Caco-2 (cell line): ENCODE data around the gene RELL2. TPM values are rescaled to one million over a fixed set of nuclear protein-coding genes. Genes with fewer than 3 reads are reported as not detected.
A peak's percentile ranks its signal among the peaks of the same experiment; 100 is the strongest.

Experiments
- BruUV-seq: library from RNA; stranded (reverse); fragments of 400-500 nt; replicated peaks from 2 replicates; lab custom pipeline; 2021; lab: Mats Ljungman, UMichigan
- CTCF ChIA-PET: fragments of 300-600 bp; sonication (Branson Sonifier 250); formaldehyde crosslinking; loops from one replicate; lab custom pipeline; 2022; ENCODE audit warnings: antibody characterized with exemption; lab: Charles Lee
- POLR2A ChIA-PET: fragments of 300-600 bp; sonication (Branson Sonifier 250); formaldehyde crosslinking; loops from one replicate; lab custom pipeline; 2022; ENCODE audit warnings: antibody characterized with exemption; lab: Charles Lee
- DNase-seq, 2 experiments: peaks; one replicate each; pipeline versions ENCODE4 v3.0.0 to v3.0.0-alpha.2; 2020 to 2022
- H3K27me3 ChIP-seq: replicated peaks from 2 replicates; pipeline ENCODE4 v1.6.0; 2011; ENCODE audit warnings: low read length; ENCODE audit not compliant: control insufficient read depth, insufficient read depth
- H3K36me3 ChIP-seq: 2 replicates; pipeline ENCODE4 v1.5.1; 2011; ENCODE audit warnings: low read length; ENCODE audit not compliant: control insufficient read depth, insufficient read depth
- H3K4me1 ChIP-seq: fragments of 250-450 bp; sonication (Bioruptor Pico); 2 replicates; pipeline ENCODE4 v1.5.1; 2020; ENCODE audit warnings: mild to moderate bottlenecking
- H3K4me3 ChIP-seq: 2 replicates; pipeline ENCODE4 v1.5.1; 2011; ENCODE audit warnings: low read depth, mild to moderate bottlenecking, control low read depth, low read length
- H3K9me3 ChIP-seq: fragments of 250-450 bp; sonication (Bioruptor Pico); 2 replicates; pipeline ENCODE4 v1.5.1; 2020; ENCODE audit warnings: mild to moderate bottlenecking, moderate library complexity
- H3K27ac Mint-ChIP-seq: one replicate; pipeline ENCODE4 v1.8.0; 2022; ENCODE audit warnings: mixed read lengths; ENCODE audit not compliant: unreplicated experiment
- H3K27me3 Mint-ChIP-seq: one replicate; pipeline ENCODE4 v1.8.0; 2022; ENCODE audit warnings: mixed read lengths; ENCODE audit not compliant: insufficient read depth, unreplicated experiment
- H3K36me3 Mint-ChIP-seq: one replicate; pipeline ENCODE4 v1.8.0; 2022; ENCODE audit warnings: mild to moderate bottlenecking, mixed read lengths; ENCODE audit not compliant: insufficient read depth, unreplicated experiment
- H3K4me1 Mint-ChIP-seq: one replicate; pipeline ENCODE4 v1.8.0; 2022; ENCODE audit warnings: low read depth, mixed read lengths; ENCODE audit not compliant: unreplicated experiment
- H3K4me3 Mint-ChIP-seq: one replicate; pipeline ENCODE4 v1.8.0; 2022; ENCODE audit warnings: mild to moderate bottlenecking, moderate library complexity, mixed read lengths; ENCODE audit not compliant: unreplicated experiment
- H3K9me3 Mint-ChIP-seq: one replicate; pipeline ENCODE4 v1.8.0; 2022; ENCODE audit warnings: mixed read lengths; ENCODE audit not compliant: unreplicated experiment
- CTCF ChIP-seq, 2 experiments: fragments of 200-600 bp in 1 of 2; IDR thresholded peaks; 1 replicate in 1 of 2; 2 replicates in 1 of 2; pipeline versions ENCODE4 v1.5.1 to v1.8.0; 2011 to 2022; ENCODE audit warnings: antibody characterized with exemption in 1 of 2, control low read depth in 1 of 2, inconsistent platforms in 1 of 2, low read depth in 1 of 2, low read length in 1 of 2, mild to moderate bottlenecking in 1 of 2, moderate library complexity in 1 of 2; ENCODE audit not compliant: insufficient read depth in 1 of 2, severe bottlenecking in 1 of 2, unreplicated experiment in 1 of 2
- intact Hi-C: fragments of 100-400 bp; cut with micrococcal nuclease; formaldehyde crosslinking; loops from one replicate; pipeline ENCODE4 v1.10.0; 2022; ENCODE audit not compliant: unreplicated experiment
- total RNA-seq: library from RNA; stranded (reverse); gene quantifications from 2 replicates; pipeline ENCODE4 v1.2.3, GENCODE V29; 2022

RELL2 gene
- total RNA-seq, 1 experiment from 2014 or later = 8.7 TPM

GRCh38 chr5:141681295-141681694, 44.5 kb downstream of the RELL2 start:
- POLR2A ChIA-PET = interaction anchor here (0.6 kb wide), 2 partner anchors 195 to 295 kb away, joined by 4 to 6 read pairs; no protein-coding TSS in a partner anchor
- H3K4me1 ChIP-seq = peaks cover 15% of the 10 kb centered on the region
- H3K27me3 Mint-ChIP-seq = no peaks in the 10 kb centered on the region
- DNase-seq = no peak
- intact Hi-C loops = loop anchor here (1.0 kb wide), 1 partner anchor 16 kb away; no protein-coding TSS in a partner anchor
- H3K27me3 ChIP-seq = no peaks in the 10 kb centered on the region
- peak overlapping the region; percentile 63 for H3K4me3 ChIP-seq
- BruUV-seq = TSS peak; percentile 62
- peak overlapping the region; percentile 65 for H3K4me3 Mint-ChIP-seq
- H3K9me3 Mint-ChIP-seq = no peaks in the 10 kb centered on the region
- CTCF ChIA-PET = interaction anchor here (0.6 to 0.7 kb wide), 2 partner anchors 89 to 197 kb away, joined by 4 read pairs; partner anchors contain the start of gene PCDH1
- no peaks in the 10 kb centered on the region for H3K9me3 ChIP-seq
- TF ChIP-seq CTCF (IDR thresholded peaks at IDR 0.05; ENCODE audit: insufficient read depth in 1 of 2, low read depth in 1 of 2, low read length in 1 of 2, severe bottlenecking in 1 of 2, unreplicated experiment in 1 of 2) = no peak
- H3K27ac Mint-ChIP-seq = peak overlapping the region; percentile 12
- peaks cover 6% of the 10 kb centered on the region for H3K36me3 Mint-ChIP-seq
- no peaks in the 10 kb centered on the region for H3K36me3 ChIP-seq
- H3K4me1 Mint-ChIP-seq = peaks cover 13% of the 10 kb centered on the region

- Mint-ChIP-seq H3K4me1 (peaks cover 13% of the 10 kb centered on the region), H3K27ac (peak within 1 kb of the TSS; percentile 12), H3K27me3 (no peaks in the 10 kb centered on the region), H3K9me3 (no peaks in the 10 kb centered on the region), H3K4me3 (peak within 1 kb of the TSS; percentile 65), H3K36me3 (peaks cover 6% of the 10 kb centered on the region)
- BruUV-seq = no TSS peak
- intact Hi-C loops = loop anchor here (1.0 kb wide), 2 partner anchors 13 to 17 kb away; no protein-coding TSS in a partner anchor
- Histone ChIP-seq H3K9me3 (no peaks in the 10 kb centered on the region), H3K27me3 (no peaks in the 10 kb centered on the region), H3K36me3 (no peaks in the 10 kb centered on the region), H3K4me1 (peaks cover 15% of the 10 kb centered on the region), H3K4me3 (peak within 1 kb of the TSS; percentile 63)
- CTCF ChIA-PET = interaction anchor here (0.6 to 0.7 kb wide), 3 partner anchors 13 to 196 kb away, joined by 4 to 6 read pairs (median 4); partner anchors contain the start of gene PCDH1
- TF ChIP-seq CTCF (IDR thresholded peaks at IDR 0.05; ENCODE audit: insufficient read depth in 1 of 2, low read depth in 1 of 2, low read length in 1 of 2, severe bottlenecking in 1 of 2, unreplicated experiment in 1 of 2) = no peak
- peak; percentile 86 for DNase-seq
- POLR2A ChIA-PET = interaction anchor here (0.6 kb wide), 1 partner anchor 194 kb away, joined by 6 read pairs; no protein-coding TSS in a partner anchor
Measured at GRCh38 chr5:141681695-141682641, 45.2 kb downstream of the RELL2 start, which contains the start of gene ARAP3. Gene ARAP3 (minus strand): TSS chr5:141682230. CDS start chr5:141680486, 1,744 bp downstream.

GRCh38 chr5:141683596-141684141, 46.9 kb downstream of the RELL2 start:
- Mint-ChIP-seq H3K4me3 (no peak overlapping the region), H3K27ac (no peak overlapping the region), H3K4me1 (peaks cover 8% of the 10 kb centered on the region), H3K27me3 (no peaks in the 10 kb centered on the region), H3K9me3 (no peaks in the 10 kb centered on the region), H3K36me3 (peaks cover under 1% of the 10 kb centered on the region)
- DNase-seq = no peak
- H3K4me1 ChIP-seq = peaks cover 15% of the 10 kb centered on the region
- H3K4me3 ChIP-seq = no peak overlapping the region
- POLR2A ChIA-PET = no interaction called here
- no peak for TF ChIP-seq CTCF (IDR thresholded peaks at IDR 0.05; ENCODE audit: insufficient read depth in 1 of 2, low read depth in 1 of 2, low read length in 1 of 2, severe bottlenecking in 1 of 2, unreplicated experiment in 1 of 2)
- intact Hi-C loops = no loop called here
- H3K9me3 ChIP-seq = no peaks in the 10 kb centered on the region
- H3K36me3 ChIP-seq = no peaks in the 10 kb centered on the region
- CTCF ChIA-PET = interaction anchor here (0.6 to 1.2 kb wide), 3 partner anchors 8 to 127 kb away, joined by 3 to 9 read pairs (median 5); no protein-coding TSS in a partner anchor
- H3K27me3 ChIP-seq = no peaks in the 10 kb centered on the region; the same call in 1 of the 2 replicates
- BruUV-seq = no TSS peak
